Breast epithelium (tissue), 3 donors: Measurements from ENCODE around the gene CHST5.

Experiments used
- POLR2A ChIP-seq: fragments of 450-650 bp; IDR thresholded peaks from one replicate; pipeline ENCODE4 v1.6.1; 2016; ENCODE audit warnings: antibody characterized with exemption, mild to moderate bottlenecking, moderate library complexity
- TF ChIP-seq, protein P1 (sequence below), 3 donors: fragments of 450-650 bp; IDR thresholded peaks; one replicate each; pipeline ENCODE4 v1.5.1; 2016 to 2017; ENCODE audit warnings: antibody characterized with exemption in 3 of 3, mild to moderate bottlenecking in 3 of 3, moderate library complexity in 3 of 3

DNA sequence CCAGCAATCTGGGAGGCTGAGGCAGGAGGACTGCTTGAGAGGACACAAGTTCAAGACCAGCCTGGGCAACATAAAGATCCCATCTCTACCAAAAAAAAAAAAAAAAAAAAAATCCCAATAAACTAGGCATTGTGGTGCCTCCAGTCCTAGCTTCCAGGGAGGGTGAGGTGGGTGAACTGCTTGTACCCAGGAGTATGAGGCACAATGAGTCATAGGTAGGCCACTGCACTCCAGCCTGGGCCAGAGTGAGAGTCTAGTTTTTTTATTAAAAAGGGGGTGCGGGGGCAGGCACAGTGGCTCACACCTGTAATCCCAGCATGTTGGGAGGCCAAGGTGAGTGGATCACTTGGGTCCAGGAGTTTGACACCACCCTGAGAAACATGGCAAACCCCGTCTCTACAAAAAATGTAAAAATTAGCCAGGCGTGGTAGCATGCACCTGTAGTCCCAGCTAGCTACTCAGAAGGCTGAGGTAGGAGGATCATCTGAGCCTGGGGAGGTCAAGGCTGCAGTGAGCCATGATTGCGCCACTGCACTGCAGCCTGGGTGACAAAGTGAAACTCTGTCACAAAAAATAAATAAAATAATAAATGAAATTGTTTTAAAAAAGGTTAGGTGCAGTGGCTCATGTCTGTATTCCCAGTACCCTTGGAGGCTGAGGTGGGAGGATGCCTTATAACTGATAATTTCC, 32.8 kb downstream of the CHST5 start:
- TF ChIP-seq, protein P1, sequence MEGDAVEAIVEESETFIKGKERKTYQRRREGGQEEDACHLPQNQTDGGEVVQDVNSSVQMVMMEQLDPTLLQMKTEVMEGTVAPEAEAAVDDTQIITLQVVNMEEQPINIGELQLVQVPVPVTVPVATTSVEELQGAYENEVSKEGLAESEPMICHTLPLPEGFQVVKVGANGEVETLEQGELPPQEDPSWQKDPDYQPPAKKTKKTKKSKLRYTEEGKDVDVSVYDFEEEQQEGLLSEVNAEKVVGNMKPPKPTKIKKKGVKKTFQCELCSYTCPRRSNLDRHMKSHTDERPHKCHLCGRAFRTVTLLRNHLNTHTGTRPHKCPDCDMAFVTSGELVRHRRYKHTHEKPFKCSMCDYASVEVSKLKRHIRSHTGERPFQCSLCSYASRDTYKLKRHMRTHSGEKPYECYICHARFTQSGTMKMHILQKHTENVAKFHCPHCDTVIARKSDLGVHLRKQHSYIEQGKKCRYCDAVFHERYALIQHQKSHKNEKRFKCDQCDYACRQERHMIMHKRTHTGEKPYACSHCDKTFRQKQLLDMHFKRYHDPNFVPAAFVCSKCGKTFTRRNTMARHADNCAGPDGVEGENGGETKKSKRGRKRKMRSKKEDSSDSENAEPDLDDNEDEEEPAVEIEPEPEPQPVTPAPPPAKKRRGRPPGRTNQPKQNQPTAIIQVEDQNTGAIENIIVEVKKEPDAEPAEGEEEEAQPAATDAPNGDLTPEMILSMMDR (IDR thresholded peaks at IDR 0.05), result no peak
- TF ChIP-seq POLR2A, result no peak
